Lower leg skin (tissue), 4 donors: ENCODE results near the gene SMIM41. TPM values are rescaled to one million over a fixed set of nuclear protein-coding genes. Genes with fewer than 3 reads are reported as not detected.
A peak's percentile ranks its signal among the peaks of the same experiment; 100 is the strongest.

Experiments used
- DNase-seq, 2 donors: peaks; one replicate each; pipeline ENCODE4 v3.0.0-alpha.2; 2019; ENCODE audit warnings: low spot score in 2 of 2
- H3K4me3 ChIP-seq: fragments of 200-600 bp; sonication (generic); 2 replicates; pipeline ENCODE4 v1.5.1; 2017; ENCODE audit warnings: mild to moderate bottlenecking, low read depth; ENCODE audit not compliant: poor library complexity, severe bottlenecking
- POLR2A ChIP-seq, 2 donors: fragments of 450-650 bp; IDR thresholded peaks; one replicate each; pipeline ENCODE4 v1.6.1; 2016 to 2017; ENCODE audit warnings: antibody characterized with exemption in 2 of 2, mild to moderate bottlenecking in 1 of 2, moderate library complexity in 1 of 2
- WGBS, 2 donors: methylation state at CpG; one replicate each; pipeline ENCODE4 v1.1.5; 2018; 5-methylcytosine and 5-hydroxymethylcytosine counted together
- intact Hi-C: fragments of 100-400 bp; cut with DNase I; formaldehyde crosslinking; loops from one replicate; pipeline ENCODE4 v1.15.0; 2023; ENCODE audit warnings: low total_unique reads
- total RNA-seq, 4 donors: library from RNA; depleted of rRNA; stranded (reverse); fragments of >200 nt; gene quantifications; one replicate each; pipeline ENCODE4 v1.1.0, GENCODE V29; 2016
- TF ChIP-seq, protein P1 (sequence below), 3 donors: fragments of 450-650 bp; IDR thresholded peaks; one replicate each; pipeline ENCODE4 v1.5.1; 2016; ENCODE audit warnings: antibody characterized with exemption in 3 of 3, mild to moderate bottlenecking in 3 of 3, moderate library complexity in 2 of 3

Gene SMIM41
- total RNA-seq, result under 1 TPM in 1 of 4 donors, not detected in 3; 0.71 TPM

GRCh38 chr12:52079576-52080402 lies at the start of gene SMIM41:
SMIM41 (plus strand) TSS chr12:52079704; CDS start chr12:52079780, 76 bp downstream.
- intact Hi-C loops, result loop anchor here (5.0 kb wide), 1 partner anchor 52 kb away; no protein-coding TSS in a partner anchor
- TF ChIP-seq, protein P1, sequence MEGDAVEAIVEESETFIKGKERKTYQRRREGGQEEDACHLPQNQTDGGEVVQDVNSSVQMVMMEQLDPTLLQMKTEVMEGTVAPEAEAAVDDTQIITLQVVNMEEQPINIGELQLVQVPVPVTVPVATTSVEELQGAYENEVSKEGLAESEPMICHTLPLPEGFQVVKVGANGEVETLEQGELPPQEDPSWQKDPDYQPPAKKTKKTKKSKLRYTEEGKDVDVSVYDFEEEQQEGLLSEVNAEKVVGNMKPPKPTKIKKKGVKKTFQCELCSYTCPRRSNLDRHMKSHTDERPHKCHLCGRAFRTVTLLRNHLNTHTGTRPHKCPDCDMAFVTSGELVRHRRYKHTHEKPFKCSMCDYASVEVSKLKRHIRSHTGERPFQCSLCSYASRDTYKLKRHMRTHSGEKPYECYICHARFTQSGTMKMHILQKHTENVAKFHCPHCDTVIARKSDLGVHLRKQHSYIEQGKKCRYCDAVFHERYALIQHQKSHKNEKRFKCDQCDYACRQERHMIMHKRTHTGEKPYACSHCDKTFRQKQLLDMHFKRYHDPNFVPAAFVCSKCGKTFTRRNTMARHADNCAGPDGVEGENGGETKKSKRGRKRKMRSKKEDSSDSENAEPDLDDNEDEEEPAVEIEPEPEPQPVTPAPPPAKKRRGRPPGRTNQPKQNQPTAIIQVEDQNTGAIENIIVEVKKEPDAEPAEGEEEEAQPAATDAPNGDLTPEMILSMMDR (IDR thresholded peaks at IDR 0.05), result no peak
- TF ChIP-seq POLR2A (IDR thresholded peaks at IDR 0.05), result no peak
- H3K4me3 ChIP-seq, result no peak within 1 kb of the TSS
- 76 to 85% methylated on average over 41 to 75 of the region's 87 CpGs for WGBS, 2 donors
- peak in 1 of 2 donors; percentile 83 for DNase-seq

DNA sequence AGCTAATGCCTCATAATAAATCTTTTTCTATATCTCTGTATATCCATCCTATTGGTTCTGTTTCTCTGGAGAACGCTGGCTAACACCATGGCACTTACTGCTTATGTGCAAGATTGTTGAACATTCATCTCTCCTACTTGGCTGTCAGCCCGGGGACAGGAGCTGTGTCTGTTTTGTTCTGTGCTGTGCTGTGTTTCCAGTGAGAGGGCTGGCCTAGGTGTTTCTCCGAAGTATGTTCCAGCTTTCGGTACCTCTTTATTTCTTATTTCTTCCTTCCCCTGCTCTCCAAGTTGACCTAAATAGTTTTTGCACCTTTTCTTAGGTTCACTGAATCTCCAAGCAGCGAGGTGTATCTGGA lies 47.1 kb upstream of the SMIM41 start:
- H3K4me3 ChIP-seq, result no peak overlapping the region
- intact Hi-C loops, result no loop called here
- peak; percentile 86 to 94 for DNase-seq
- WGBS, 2 donors, result 4 to 5% methylated on average over 5 of the region's 5 CpGs
- TF ChIP-seq, protein P1 (IDR thresholded peaks at IDR 0.05), result no peak
- no peak for TF ChIP-seq POLR2A (IDR thresholded peaks at IDR 0.05)

GRCh38 chr12:52032804-52033445 lies 46.6 kb upstream of the SMIM41 start:
- DNase-seq, result peak; percentile 96 to 99
- no peak overlapping the region for H3K4me3 ChIP-seq
- TF ChIP-seq, protein P1 (IDR thresholded peaks at IDR 0.05), result no peak
- TF ChIP-seq POLR2A (IDR thresholded peaks at IDR 0.05), result peak in 1 of 2 donors; percentile 4
- WGBS, 2 donors, result 0 to 1% methylated on average over 16 to 40 of the region's 48 CpGs
- intact Hi-C loops, result no loop called here

DNA sequence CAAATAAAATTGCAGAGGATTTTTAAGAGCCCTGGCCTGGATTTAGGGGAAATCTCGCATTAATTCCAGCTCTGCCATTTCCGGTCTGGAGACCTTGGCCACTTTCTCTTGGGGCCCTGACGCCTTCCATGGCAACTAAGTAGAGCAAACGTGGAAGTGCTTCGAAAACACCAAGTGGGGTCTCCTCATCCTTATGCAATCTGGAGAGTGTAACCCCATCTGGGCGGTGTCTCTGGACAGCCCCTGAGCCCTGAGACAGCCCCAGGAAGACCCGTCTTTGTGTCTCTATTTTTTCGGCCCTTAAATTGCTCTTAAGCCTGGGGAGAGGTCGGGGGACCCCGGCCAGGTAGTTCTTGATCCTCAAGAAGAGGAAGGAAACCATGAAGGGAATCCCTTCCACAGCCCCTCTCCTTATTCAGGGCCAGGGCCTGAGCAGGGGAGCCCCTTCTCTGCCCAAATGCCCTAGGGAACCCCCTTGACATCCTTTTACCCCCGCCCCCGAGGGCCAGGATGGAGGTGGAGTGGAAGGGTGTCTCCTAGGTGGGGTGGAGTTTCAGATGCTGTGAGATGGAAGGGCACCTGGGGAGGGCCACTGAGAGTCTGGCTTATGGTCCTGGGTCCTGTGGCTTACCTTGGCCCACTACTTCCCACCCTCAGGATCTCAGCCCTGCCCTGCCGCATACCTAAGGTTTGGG lies 45.9 kb upstream of the SMIM41 start:
- intact Hi-C loops, result no loop called here
- TF ChIP-seq POLR2A (IDR thresholded peaks at IDR 0.05), result no peak
- TF ChIP-seq, protein P1 (IDR thresholded peaks at IDR 0.05), result no peak
- H3K4me3 ChIP-seq, result no peak overlapping the region
- peak in 1 of 2 donors; percentile 89 for DNase-seq
- 58 to 61% methylated on average over 13 of the region's 13 CpGs for WGBS, 2 donors

GRCh38 chr12:52035190-52035589 lies 44.3 kb upstream of the SMIM41 start:
- no peak for TF ChIP-seq POLR2A (IDR thresholded peaks at IDR 0.05)
- TF ChIP-seq, protein P1 (IDR thresholded peaks at IDR 0.05), result no peak
- no peak for DNase-seq
- WGBS, 2 donors, result 85 to 91% methylated on average over 4 of the region's 4 CpGs
- H3K4me3 ChIP-seq, result no peak overlapping the region
- intact Hi-C loops, result no loop called here
